Memory B cell (primary cell): ENCODE results near the gene MARCHF5.

Experiments
- ATAC-seq: fragments of 150-1000 bp; cut with Tn5 transposase; 2 replicates; pipeline ENCODE4 v1.10.0; 2021; ENCODE audit warnings: low read depth, mild to moderate bottlenecking, moderate library complexity
- DNase-seq, 2 donors: peaks; one replicate each; pipeline ENCODE4 v3.0.0; 2022; ENCODE audit warnings: low spot score in 2 of 2
- H3K27ac Mint-ChIP-seq: one replicate; pipeline ENCODE4 v1.8.0; 2022; ENCODE audit warnings: mild to moderate bottlenecking, moderate library complexity, mixed read lengths
- H3K27me3 Mint-ChIP-seq: one replicate; pipeline ENCODE4 v1.8.0; 2022; ENCODE audit warnings: mixed read lengths
- H3K36me3 Mint-ChIP-seq: one replicate; pipeline ENCODE4 v1.8.0; 2022; ENCODE audit warnings: mild to moderate bottlenecking, mixed read lengths
- H3K4me1 Mint-ChIP-seq: one replicate; pipeline ENCODE4 v1.8.0; 2022; ENCODE audit warnings: mixed read lengths
- H3K4me3 Mint-ChIP-seq: one replicate; pipeline ENCODE4 v1.8.0; 2022; ENCODE audit warnings: mild to moderate bottlenecking, moderate library complexity, mixed read lengths
- H3K9me3 Mint-ChIP-seq: one replicate; pipeline ENCODE4 v1.8.0; 2022; ENCODE audit warnings: mixed read lengths

Gene MARCHF5

GRCh38 chr10:92284112-92284704, 6.8 kb upstream of the MARCHF5 start:
- H3K9me3 Mint-ChIP-seq: no peaks in the 10 kb centered on the region
- H3K4me3 Mint-ChIP-seq: peak overlapping the region; percentile 50
- ATAC-seq: peak; percentile 52
- peak overlapping the region; percentile 74 for H3K27ac Mint-ChIP-seq
- H3K27me3 Mint-ChIP-seq: no peaks in the 10 kb centered on the region
- H3K36me3 Mint-ChIP-seq: peaks cover 2% of the 10 kb centered on the region
- no peak for DNase-seq
- H3K4me1 Mint-ChIP-seq: peaks cover 11% of the 10 kb centered on the region

GRCh38 chr10:92290076-92290836, 711 bp upstream of the MARCHF5 start:
- DNase-seq: no peak
- no peaks in the 10 kb centered on the region for H3K9me3 Mint-ChIP-seq
- H3K27ac Mint-ChIP-seq: peak overlapping the region; percentile 86
- no peaks in the 10 kb centered on the region for H3K27me3 Mint-ChIP-seq
- ATAC-seq: peak; percentile 23
- H3K4me3 Mint-ChIP-seq: peak overlapping the region; percentile 96
- peaks cover 2% of the 10 kb centered on the region for H3K36me3 Mint-ChIP-seq
- peaks cover 13% of the 10 kb centered on the region for H3K4me1 Mint-ChIP-seq

DNA sequence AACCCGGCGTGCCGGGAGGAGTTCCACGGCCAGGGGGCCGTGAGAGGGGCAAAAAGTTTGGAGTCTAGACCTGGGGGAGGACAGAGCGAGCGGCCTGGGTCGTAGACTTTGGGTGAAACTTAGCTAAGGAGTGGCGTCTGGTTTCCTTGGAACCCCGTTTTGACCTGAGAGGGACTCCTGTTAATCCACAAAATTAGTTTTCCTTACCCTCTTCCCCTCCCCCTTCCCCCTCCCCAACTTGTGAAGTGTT, 574 bp downstream of the MARCHF5 start:
- H3K4me3 Mint-ChIP-seq: peak overlapping the region; percentile 96
- H3K27me3 Mint-ChIP-seq: no peaks in the 10 kb centered on the region
- no peaks in the 10 kb centered on the region for H3K9me3 Mint-ChIP-seq
- no peak for DNase-seq
- H3K36me3 Mint-ChIP-seq: peaks cover 2% of the 10 kb centered on the region
- H3K27ac Mint-ChIP-seq: peak overlapping the region; percentile 86
- H3K4me1 Mint-ChIP-seq: peaks cover 14% of the 10 kb centered on the region
- peak; percentile 18 for ATAC-seq

- H3K27me3 Mint-ChIP-seq: no peaks in the 10 kb centered on the region
- ATAC-seq: no peak
- H3K4me3 Mint-ChIP-seq: peak overlapping the region; percentile 96
- peaks cover 2% of the 10 kb centered on the region for H3K36me3 Mint-ChIP-seq
- peaks cover 17% of the 10 kb centered on the region for H3K4me1 Mint-ChIP-seq
- H3K27ac Mint-ChIP-seq: peak overlapping the region; percentile 86
- peak; percentile 32 to 40 for DNase-seq
- no peaks in the 10 kb centered on the region for H3K9me3 Mint-ChIP-seq
Measured at GRCh38 chr10:92291921-92292845, 1.2 kb downstream of the MARCHF5 start.

GRCh38 chr10:92298487-92298886, 7.5 kb downstream of the MARCHF5 start:
- ATAC-seq (no peak), DNase-seq (no peak)
- Mint-ChIP-seq H3K9me3 (no peaks in the 10 kb centered on the region), H3K27me3 (no peaks in the 10 kb centered on the region), H3K27ac (no peak overlapping the region), H3K4me3 (no peak overlapping the region), H3K4me1 (peaks cover 26% of the 10 kb centered on the region), H3K36me3 (peaks cover 17% of the 10 kb centered on the region)

GRCh38 chr10:92303096-92303495, 12.1 kb downstream of the MARCHF5 start:
- peaks cover 13% of the 10 kb centered on the region for H3K36me3 Mint-ChIP-seq
- no peak overlapping the region for H3K4me3 Mint-ChIP-seq
- H3K9me3 Mint-ChIP-seq: no peaks in the 10 kb centered on the region
- no peaks in the 10 kb centered on the region for H3K27me3 Mint-ChIP-seq
- no peak overlapping the region for H3K27ac Mint-ChIP-seq
- peaks cover 29% of the 10 kb centered on the region for H3K4me1 Mint-ChIP-seq
- DNase-seq (no peak), ATAC-seq (no peak)

DNA sequence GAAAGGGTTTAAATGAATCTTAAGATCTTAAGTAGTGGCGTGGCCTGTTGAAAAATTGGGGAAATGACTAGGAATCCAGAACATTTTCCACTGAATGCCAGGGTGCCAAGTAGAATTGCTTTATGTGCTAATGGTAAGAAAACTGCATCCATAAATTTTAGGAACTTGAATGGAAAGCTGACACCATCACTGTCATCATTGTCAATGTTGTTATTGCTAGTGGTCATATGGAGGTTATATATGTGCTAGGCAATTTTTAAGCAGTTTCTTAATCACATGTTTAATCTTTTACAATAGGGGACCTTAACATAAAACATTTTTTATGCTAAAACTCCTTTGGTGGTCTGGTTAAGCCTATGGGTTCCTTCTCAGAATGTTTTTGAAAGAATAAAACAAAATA, 13.1 kb downstream of the MARCHF5 start:
- Mint-ChIP-seq H3K9me3 (no peaks in the 10 kb centered on the region), H3K27ac (peak overlapping the region; percentile 15), H3K4me3 (no peak overlapping the region), H3K27me3 (no peaks in the 10 kb centered on the region), H3K4me1 (peaks cover 25% of the 10 kb centered on the region), H3K36me3 (peaks cover 11% of the 10 kb centered on the region)
- no peak for ATAC-seq
- DNase-seq: no peak

GRCh38 chr10:92305133-92306072, 14.4 kb downstream of the MARCHF5 start:
- H3K4me1 Mint-ChIP-seq: peaks cover 23% of the 10 kb centered on the region
- H3K27me3 Mint-ChIP-seq: no peaks in the 10 kb centered on the region
- H3K4me3 Mint-ChIP-seq: no peak overlapping the region
- H3K9me3 Mint-ChIP-seq: no peaks in the 10 kb centered on the region
- H3K27ac Mint-ChIP-seq: no peak overlapping the region
- no peak for ATAC-seq
- no peak for DNase-seq
- peaks cover 2% of the 10 kb centered on the region for H3K36me3 Mint-ChIP-seq

DNA sequence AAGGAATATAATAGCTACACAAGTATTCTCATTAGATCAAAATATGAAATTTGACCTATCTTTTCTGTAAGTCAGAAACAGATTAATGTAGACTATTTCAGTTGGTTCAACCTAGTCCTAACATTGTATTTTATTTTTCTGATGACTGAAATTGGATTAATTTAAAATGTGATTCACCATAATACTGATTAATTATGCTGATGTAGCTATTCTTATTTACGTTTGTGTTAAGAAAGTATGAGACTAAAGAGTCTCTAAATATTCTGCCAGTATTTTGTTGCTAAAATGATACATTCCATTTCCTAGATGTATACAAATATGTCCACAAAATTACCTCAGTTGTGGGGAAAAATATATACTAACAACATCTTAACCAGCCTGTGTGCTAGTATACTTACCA, 18.3 kb downstream of the MARCHF5 start:
- Mint-ChIP-seq H3K9me3 (no peaks in the 10 kb centered on the region), H3K27ac (no peak overlapping the region), H3K27me3 (no peaks in the 10 kb centered on the region), H3K4me3 (no peak overlapping the region), H3K4me1 (peaks cover 15% of the 10 kb centered on the region), H3K36me3 (peaks cover 20% of the 10 kb centered on the region)
- DNase-seq: no peak
- no peak for ATAC-seq

DNA sequence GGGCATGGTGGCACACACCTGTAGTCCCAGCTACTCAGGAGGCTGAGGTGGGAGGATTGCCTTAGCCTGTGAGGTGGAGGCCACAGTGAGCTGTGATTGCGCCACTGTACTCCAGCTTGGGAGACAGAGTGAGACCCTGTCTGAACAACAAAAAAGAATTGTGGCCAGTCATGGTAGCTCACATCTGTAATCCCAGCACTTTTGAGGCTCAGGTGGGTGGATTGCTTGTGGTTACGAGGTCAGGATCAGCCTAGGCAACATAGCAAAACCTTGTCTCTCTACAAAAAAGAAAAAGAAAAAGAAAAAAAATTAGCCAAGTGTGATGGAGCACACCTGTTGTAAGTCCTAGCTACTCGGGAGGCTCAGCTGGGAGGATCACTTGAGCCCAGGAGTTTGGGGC, 22.8 kb downstream of the MARCHF5 start:
- Mint-ChIP-seq H3K4me1 (peaks cover 9% of the 10 kb centered on the region), H3K27me3 (no peaks in the 10 kb centered on the region), H3K9me3 (no peaks in the 10 kb centered on the region), H3K4me3 (no peak overlapping the region), H3K36me3 (peaks cover 27% of the 10 kb centered on the region), H3K27ac (no peak overlapping the region)
- DNase-seq (no peak), ATAC-seq (no peak)

GRCh38 chr10:92316610-92317009, 25.6 kb downstream of the MARCHF5 start:
- no peak overlapping the region for H3K27ac Mint-ChIP-seq
- no peaks in the 10 kb centered on the region for H3K9me3 Mint-ChIP-seq
- H3K27me3 Mint-ChIP-seq: no peaks in the 10 kb centered on the region
- H3K4me3 Mint-ChIP-seq: no peak overlapping the region
- DNase-seq: no peak
- no peak for ATAC-seq
- peaks cover 30% of the 10 kb centered on the region for H3K36me3 Mint-ChIP-seq
- peaks cover 7% of the 10 kb centered on the region for H3K4me1 Mint-ChIP-seq

- Mint-ChIP-seq H3K9me3 (no peaks in the 10 kb centered on the region), H3K27ac (no peak overlapping the region), H3K36me3 (peaks cover 23% of the 10 kb centered on the region), H3K4me3 (no peak overlapping the region), H3K27me3 (no peaks in the 10 kb centered on the region), H3K4me1 (peaks cover 15% of the 10 kb centered on the region)
- ATAC-seq (no peak), DNase-seq (no peak)
Measured at GRCh38 chr10:92323079-92323478, 32.1 kb downstream of the MARCHF5 start.
